ENCODE measurements around the gene ATP2B1.
A peak's percentile ranks its signal among the peaks of the same experiment; 100 is the strongest.

Gene ATP2B1

DNA sequence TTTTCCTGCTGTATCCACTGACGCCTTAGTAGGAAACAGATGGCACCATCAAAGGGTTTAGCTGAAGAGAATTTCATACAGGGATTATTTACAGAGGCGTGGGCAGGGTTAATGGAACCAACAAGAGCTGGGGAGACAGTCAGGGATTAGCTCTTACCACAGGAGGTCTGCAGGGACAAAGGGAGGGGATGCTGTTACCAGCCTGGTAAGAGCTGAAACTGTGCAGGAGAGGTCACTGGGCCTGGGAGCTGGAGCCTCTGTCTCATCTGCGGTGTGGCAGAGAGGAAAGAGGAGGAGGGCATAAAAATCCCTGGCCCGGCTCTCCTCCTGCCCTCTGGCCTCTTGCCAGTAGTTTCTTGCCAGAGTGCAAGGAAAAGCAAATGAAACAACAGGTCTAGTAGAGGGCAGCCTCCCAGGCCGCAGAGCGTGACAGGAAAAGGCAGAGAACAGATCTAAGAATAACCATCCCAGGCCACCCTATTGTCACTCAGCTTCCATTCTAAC, 163.9 kb downstream of the ATP2B1 start:
- FAIRE-seq (no peak), DNase-seq (ENCODE audit: insufficient read length) (no peak)
- TF ChIP-seq POLR2A (IDR thresholded peaks at IDR 0.05; ENCODE audit: low read depth, low read length) (no peak), TAF1 (IDR thresholded peaks at IDR 0.05; ENCODE audit: borderline replicate concordance, low read depth, low read length) (no peak), POLR2AphosphoS5 (IDR thresholded peaks at IDR 0.05; ENCODE audit: low read depth, low read length) (no peak)

DNA sequence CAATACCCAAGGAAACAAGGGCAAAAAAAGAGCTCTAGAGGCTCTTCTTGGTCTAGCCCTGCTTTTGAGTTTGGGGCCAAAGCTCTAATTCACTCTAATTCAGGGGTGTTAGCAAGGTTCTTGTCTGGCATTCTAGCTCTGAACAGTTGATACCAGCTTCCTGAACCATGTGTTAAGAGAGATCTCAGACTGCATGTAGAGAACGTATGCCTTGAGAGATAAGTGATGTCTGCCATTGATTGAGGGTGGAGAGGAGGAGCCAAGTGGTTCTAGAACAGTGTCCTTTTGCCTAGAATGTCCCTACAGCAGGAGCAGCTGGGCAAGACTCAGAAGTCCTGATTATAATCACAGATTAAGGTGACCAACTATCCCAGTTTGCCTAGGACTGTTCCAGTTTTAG, 164.6 kb downstream of the ATP2B1 start:
- DNase-seq (ENCODE audit: insufficient read length) = no peak
- FAIRE-seq = no peak

DNA sequence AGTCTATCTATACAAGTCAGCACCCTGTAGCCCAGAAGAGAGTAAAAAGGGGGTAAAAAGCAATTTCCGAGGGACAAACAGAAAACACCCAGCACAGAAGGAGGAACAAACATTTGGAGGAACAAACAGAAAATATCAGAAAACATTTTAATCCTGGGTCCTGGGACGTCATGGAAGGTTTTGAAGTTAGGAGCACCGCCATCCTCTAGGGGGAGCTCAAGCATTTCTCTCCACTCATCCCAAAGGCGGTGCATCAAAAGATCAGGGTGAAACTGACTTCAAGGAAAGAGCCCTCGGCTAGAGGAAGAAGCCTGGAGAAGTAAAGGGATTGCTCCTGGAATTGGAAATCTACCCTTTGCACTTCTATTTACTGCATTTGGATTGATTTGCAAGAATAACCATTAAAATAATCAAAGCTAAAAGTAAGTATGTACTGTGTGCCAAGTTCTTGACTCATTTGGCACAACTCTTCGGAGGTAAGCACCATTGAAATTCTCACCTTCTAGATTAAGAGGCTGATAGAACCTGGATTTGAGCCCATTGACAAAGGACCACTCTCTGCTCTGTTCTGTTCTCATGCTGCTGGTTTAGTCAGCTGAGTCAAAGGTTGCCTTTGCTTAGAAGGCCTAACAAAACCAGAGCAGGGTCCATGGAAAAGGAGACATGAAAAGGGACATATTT, 165.6 kb downstream of the ATP2B1 start:
- peak; percentile 18 for DNase-seq (ENCODE audit: insufficient read length)
- TF ChIP-seq POLR2A (IDR thresholded peaks at IDR 0.05; ENCODE audit: low read depth, low read length) (no peak), POLR2AphosphoS5 (IDR thresholded peaks at IDR 0.05; ENCODE audit: low read depth, low read length) (no peak), TAF1 (IDR thresholded peaks at IDR 0.05; ENCODE audit: borderline replicate concordance, low read depth, low read length) (no peak)
- no peak for FAIRE-seq

More for the DNA sequence above, 164.6 kb downstream of the ATP2B1 start:
- no peak for TF ChIP-seq POLR2AphosphoS5 (IDR thresholded peaks at IDR 0.05; ENCODE audit: low read depth, low read length)

DNA sequence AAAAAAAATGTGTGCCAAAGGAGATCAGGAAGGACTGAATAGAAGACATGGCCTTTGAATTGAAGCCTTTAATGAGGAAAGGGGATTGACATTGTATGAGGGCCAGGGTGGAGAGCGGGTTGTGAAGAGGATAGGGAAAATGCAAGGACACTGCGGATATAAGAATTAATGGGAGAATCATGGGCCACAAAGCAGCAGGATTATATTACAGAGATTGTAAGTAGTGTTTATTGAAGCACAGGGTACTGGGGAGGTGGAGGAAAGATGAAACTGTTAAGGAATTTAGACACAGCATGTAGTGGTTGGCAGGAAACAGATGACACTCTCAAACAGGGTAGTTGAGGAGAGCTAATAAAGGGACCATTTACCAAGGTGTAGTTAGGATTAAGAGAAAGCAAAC, 166.4 kb downstream of the ATP2B1 start:
- no peak for FAIRE-seq
- no peak for TF ChIP-seq TAF1 (IDR thresholded peaks at IDR 0.05; ENCODE audit: borderline replicate concordance, low read depth, low read length)
- DNase-seq (ENCODE audit: insufficient read length) = no peak

DNA sequence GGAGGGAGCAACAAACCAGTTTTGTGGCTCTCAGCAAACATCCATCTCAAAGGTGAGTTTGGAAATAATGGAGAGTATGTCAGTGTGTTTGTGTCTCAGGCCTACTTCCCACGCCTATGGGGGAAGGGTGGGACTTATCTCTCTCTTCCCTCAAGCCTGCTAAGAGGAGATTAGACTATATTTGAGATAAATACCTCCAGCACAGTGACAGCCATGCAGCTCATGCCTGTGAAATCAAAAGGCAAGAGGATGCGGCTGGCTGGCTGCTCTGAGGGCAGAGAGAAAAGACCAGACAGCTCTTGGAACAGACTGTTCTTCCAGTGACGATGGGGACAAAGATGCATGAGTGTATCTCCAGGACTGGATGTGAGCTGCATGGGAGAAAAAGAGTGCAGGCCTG, 168.1 kb downstream of the ATP2B1 start:
- DNase-seq (ENCODE audit: insufficient read length) = no peak
- TF ChIP-seq POLR2AphosphoS5 (IDR thresholded peaks at IDR 0.05; ENCODE audit: low read depth, low read length) (no peak), TAF1 (IDR thresholded peaks at IDR 0.05; ENCODE audit: borderline replicate concordance, low read depth, low read length) (no peak), POLR2A (IDR thresholded peaks at IDR 0.05; ENCODE audit: low read depth, low read length) (no peak)
- FAIRE-seq = no peak

DNA sequence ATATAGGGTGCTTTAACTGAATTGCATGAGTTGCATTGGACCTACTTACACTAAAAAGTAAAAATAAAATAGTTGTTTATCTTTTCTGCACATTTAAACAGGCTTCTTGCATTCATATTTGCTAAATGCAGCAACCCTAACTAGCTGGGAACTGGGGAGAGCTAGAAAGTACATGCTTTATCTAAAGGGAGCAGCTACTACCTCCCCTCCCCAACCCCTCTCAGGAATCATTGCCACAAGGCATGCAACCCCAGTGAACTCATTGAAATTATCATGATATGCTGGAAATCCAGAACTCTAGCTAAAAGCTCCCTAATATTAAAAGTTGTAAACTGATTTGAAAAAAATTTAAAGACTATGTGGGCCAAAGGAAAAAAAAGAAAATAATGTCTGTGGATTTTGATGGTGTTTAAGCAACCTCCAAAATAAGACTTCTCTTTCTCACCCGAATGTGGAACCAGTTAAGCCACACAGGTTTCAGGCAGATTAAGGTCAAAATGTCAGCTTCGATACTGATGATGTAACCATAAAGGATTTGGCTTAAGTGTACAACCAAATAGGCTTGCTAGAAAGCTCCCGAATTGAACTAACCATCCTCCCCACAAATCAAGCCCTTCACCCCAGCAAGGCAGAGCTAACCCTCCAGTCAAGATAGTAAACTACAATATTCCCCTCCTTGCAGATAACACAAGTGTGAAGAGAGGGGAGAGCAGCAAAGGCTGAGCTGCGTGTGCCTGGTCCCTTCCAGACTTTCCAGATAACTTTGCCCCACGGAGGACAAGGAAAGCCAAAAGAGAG, 169.0 kb downstream of the ATP2B1 start:
- DNase-seq (ENCODE audit: insufficient read length) (no peak), FAIRE-seq (no peak)
- TF ChIP-seq POLR2A (IDR thresholded peaks at IDR 0.05; ENCODE audit: low read depth, low read length) (no peak), POLR2AphosphoS5 (IDR thresholded peaks at IDR 0.05; ENCODE audit: low read depth, low read length) (no peak), TAF1 (IDR thresholded peaks at IDR 0.05; ENCODE audit: borderline replicate concordance, low read depth, low read length) (no peak)

DNA sequence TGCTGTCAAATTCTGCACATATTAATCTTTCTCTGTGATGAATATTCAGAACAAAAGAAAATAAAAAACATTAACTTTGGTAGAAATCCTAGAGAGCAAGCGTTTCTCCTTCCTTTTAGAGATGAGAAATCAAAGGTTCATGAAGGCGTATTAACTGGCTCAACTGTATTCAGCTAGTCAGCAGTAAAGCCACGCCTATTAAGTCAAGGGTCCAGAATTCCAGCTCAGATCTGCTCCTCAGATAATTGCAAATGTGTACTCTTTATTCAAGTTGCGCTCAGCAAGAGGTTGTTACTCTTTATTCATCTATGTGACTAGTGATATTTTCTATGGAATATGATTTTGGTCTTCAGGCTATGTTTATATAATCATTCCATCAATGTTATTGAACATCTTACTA, 169.7 kb downstream of the ATP2B1 start:
- no peak for TF ChIP-seq POLR2A (IDR thresholded peaks at IDR 0.05; ENCODE audit: low read depth, low read length)
- no peak for TF ChIP-seq POLR2AphosphoS5 (IDR thresholded peaks at IDR 0.05; ENCODE audit: low read depth, low read length)
- TF ChIP-seq TAF1 (IDR thresholded peaks at IDR 0.05; ENCODE audit: borderline replicate concordance, low read depth, low read length) = no peak
- DNase-seq (ENCODE audit: insufficient read length) (no peak), FAIRE-seq (no peak)

Measured in GM12892 (cell line).